ENCODE data around the gene EXOC3L2.

EXOC3L2 gene

DNA sequence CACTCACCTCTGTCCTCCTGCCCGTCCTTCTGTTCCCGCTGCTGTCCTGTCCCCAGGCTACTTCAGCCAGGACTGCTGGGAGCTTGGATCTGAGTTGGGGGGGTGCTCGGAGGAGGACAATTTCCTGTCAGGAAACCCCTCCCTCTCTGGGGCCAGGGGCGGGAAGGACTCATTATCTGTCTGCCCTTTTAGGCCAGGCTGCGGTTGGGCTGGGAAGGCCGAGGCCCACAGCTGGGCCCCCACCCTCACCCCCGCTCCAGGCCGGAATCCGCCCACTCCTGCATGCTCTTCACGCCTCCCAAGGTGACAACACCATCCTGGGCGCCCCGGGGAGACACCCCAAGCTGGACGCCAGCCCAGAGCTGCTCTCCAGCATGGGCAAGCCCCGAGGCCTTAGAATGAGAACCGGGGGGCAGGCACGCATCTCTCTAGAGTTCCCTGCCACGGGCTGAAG, at the start of gene EXOC3L2:
Gene EXOC3L2 (minus strand): TSS at position 74 of the 454 bp plus-strand sequence. CDS start 6,362 bp downstream, outside the sequence.
- no peak for TF ChIP-seq CTCF (IDR thresholded peaks at IDR 0.05; ENCODE audit: low read length, missing control alignments)
- DNase-seq (ENCODE audit: low read depth): no peak
- no peak within 1 kb of the TSS for H3K4me3 ChIP-seq (replicated peaks; ENCODE audit: low read depth, low read length)

GRCh38 chr19:45294291-45295029, 49.3 kb upstream of the EXOC3L2 start:
- no peak for DNase-seq (ENCODE audit: low read depth)
- no peak overlapping the region for H3K4me3 ChIP-seq (replicated peaks; ENCODE audit: low read depth, low read length)
- TF ChIP-seq CTCF (IDR thresholded peaks at IDR 0.05; ENCODE audit: low read length, missing control alignments): no peak

- H3K4me3 ChIP-seq (replicated peaks; ENCODE audit: low read depth, low read length): no peak overlapping the region
- no peak for DNase-seq (ENCODE audit: low read depth)
- no peak for TF ChIP-seq CTCF (IDR thresholded peaks at IDR 0.05; ENCODE audit: low read length, missing control alignments)
These were observed 48.5 kb upstream of the EXOC3L2 start for GRCh38 chr19:45293682-45294081.

DNA sequence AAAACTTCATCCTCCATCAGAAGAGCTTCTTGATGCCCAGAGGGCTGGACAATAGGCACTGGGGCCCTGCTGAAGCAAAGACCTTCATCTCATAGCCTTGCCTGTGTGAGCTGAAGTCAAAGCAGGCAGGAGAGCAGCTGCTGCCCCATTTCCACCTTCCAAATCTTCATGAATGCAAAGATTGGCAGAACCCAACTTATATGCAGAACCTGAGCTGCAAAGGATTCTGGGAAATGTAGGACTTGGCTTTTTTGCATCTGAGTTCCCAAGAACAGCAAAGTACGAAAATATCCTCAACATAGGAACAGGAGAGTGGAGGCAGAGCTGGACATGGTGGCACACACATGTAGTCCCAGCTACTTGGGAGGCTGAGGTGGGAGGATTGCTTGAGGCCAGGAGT, 46.6 kb upstream of the EXOC3L2 start:
- no peak overlapping the region for H3K4me3 ChIP-seq (replicated peaks; ENCODE audit: low read depth, low read length)
- TF ChIP-seq CTCF (IDR thresholded peaks at IDR 0.05; ENCODE audit: low read length, missing control alignments): no peak
- no peak for DNase-seq (ENCODE audit: low read depth)

GRCh38 chr19:45290381-45290931, 45.2 kb upstream of the EXOC3L2 start:
- no peak for TF ChIP-seq CTCF (IDR thresholded peaks at IDR 0.05; ENCODE audit: low read length, missing control alignments)
- no peak overlapping the region for H3K4me3 ChIP-seq (replicated peaks; ENCODE audit: low read depth, low read length)
- DNase-seq (ENCODE audit: low read depth): no peak

DNA sequence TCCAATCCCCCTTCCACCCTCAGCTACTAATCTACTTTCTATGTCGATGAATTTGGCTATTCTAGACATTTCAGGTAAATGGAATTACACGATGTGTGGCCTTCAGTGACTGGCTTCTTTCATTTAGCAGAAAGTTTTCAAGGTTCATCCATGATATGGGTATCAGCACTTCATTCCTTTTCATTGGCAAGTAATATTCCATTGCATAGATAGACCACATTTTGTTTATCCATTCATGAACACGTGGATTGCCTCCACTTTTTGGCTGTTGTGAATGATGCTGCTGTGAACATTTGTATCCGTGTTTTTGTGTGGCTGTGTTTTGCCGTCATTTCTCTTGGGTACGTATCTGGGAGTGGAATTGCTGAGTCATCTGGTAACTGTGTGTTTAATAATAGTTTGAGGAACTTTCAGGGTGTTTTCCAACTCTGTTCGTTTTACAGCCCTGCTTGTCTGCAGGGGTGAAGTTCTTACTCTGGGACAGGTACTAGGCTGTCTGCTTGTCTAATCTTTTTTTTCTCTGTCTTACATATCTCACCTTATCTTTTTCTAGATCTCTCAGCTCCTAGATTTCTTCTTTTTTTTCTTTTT, 38.3 kb upstream of the EXOC3L2 start:
- no peak for TF ChIP-seq CTCF (IDR thresholded peaks at IDR 0.05; ENCODE audit: low read length, missing control alignments)
- no peak for DNase-seq (ENCODE audit: low read depth)
- no peak overlapping the region for H3K4me3 ChIP-seq (replicated peaks; ENCODE audit: low read depth, low read length)
